Measurements from ENCODE around the gene PDAP1. TPM values are rescaled to one million over a fixed set of nuclear protein-coding genes. Genes with fewer than 3 reads are reported as not detected.

PDAP1 gene
- polyA plus RNA-seq, 2 of the 4 experiments (the other 2 are of a cell fraction) = 81.8 to 347 TPM

GRCh38 chr7:99392046-99392445 lies 16.4 kb downstream of the PDAP1 start:
- no peak overlapping the region for H3K4me2 ChIP-seq
- no peak for ATAC-seq
- H3K4me1 ChIP-seq = no peaks in the 10 kb centered on the region
- no peaks in the 10 kb centered on the region for H3K9me3 ChIP-seq
- no peak for DNase-seq (ENCODE audit: low read depth in 1 of 2, low spot score in 1 of 2)
- ChIA-PET POLR2A (interaction anchor here (0.8 kb wide), 1 partner anchor 17 kb away, joined by 3 read pairs; the partner anchor contains the start of gene BUD31), CTCF (interaction anchor here (0.8 to 1.2 kb wide), 3 partner anchors 14 to 352 kb away, joined by 3 to 4 read pairs (median 3); partner anchors contain the start of gene PDAP1)
- 97% methylated on average over 8 of the region's 8 CpGs for WGBS (ENCODE audit: missing lambda C conversion rate)
- TF ChIP-seq POLR2A (IDR thresholded peaks at IDR 0.05; ENCODE audit: low read length) (no peak), EHMT2 (IDR thresholded peaks at IDR 0.05; ENCODE audit: low read depth) (no peak), FOSL2 (IDR thresholded peaks at IDR 0.05) (no peak), FOSL2 (CRISPR knock-in tag; IDR thresholded peaks at IDR 0.05) (no peak), HES2 (IDR thresholded peaks at IDR 0.05) (no peak), TP53 (CRISPR knock-in tag; IDR thresholded peaks at IDR 0.05) (no peak), FOXS1 (CRISPR knock-in tag; IDR thresholded peaks at IDR 0.05) (no peak), HEYL (CRISPR knock-in tag; IDR thresholded peaks at IDR 0.05) (no peak), CHD2 (IDR thresholded peaks at IDR 0.05; ENCODE audit: low read length, partially characterized antibody) (no peak), FOSB (CRISPR knock-in tag; IDR thresholded peaks at IDR 0.05) (no peak), PHF8 (IDR thresholded peaks at IDR 0.05; ENCODE audit: borderline replicate concordance, low read depth) (no peak), RCOR1 (IDR thresholded peaks at IDR 0.05; ENCODE audit: low read depth, low read length) (no peak), NPAS2 (CRISPR knock-in tag; IDR thresholded peaks at IDR 0.05; ENCODE audit: borderline replicate concordance) (no peak), MAFK (IDR thresholded peaks at IDR 0.05; ENCODE audit: partially characterized antibody) (no peak), CBX8 (IDR thresholded peaks at IDR 0.05) (no peak), SMC3 (IDR thresholded peaks at IDR 0.05) (no peak)
- TF ChIP-seq, protein P1, sequence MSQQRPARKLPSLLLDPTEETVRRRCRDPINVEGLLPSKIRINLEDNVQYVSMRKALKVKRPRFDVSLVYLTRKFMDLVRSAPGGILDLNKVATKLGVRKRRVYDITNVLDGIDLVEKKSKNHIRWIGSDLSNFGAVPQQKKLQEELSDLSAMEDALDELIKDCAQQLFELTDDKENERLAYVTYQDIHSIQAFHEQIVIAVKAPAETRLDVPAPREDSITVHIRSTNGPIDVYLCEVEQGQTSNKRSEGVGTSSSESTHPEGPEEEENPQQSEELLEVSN (IDR thresholded peaks at IDR 0.05; ENCODE audit: borderline replicate concordance, low read depth) = no peak
- TF ChIP-seq, protein P2, sequence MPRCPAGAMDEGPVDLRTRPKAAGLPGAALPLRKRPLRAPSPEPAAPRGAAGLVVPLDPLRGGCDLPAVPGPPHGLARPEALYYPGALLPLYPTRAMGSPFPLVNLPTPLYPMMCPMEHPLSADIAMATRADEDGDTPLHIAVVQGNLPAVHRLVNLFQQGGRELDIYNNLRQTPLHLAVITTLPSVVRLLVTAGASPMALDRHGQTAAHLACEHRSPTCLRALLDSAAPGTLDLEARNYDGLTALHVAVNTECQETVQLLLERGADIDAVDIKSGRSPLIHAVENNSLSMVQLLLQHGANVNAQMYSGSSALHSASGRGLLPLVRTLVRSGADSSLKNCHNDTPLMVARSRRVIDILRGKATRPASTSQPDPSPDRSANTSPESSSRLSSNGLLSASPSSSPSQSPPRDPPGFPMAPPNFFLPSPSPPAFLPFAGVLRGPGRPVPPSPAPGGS (IDR thresholded peaks at IDR 0.05) = no peak
- TF ChIP-seq, protein P3, sequence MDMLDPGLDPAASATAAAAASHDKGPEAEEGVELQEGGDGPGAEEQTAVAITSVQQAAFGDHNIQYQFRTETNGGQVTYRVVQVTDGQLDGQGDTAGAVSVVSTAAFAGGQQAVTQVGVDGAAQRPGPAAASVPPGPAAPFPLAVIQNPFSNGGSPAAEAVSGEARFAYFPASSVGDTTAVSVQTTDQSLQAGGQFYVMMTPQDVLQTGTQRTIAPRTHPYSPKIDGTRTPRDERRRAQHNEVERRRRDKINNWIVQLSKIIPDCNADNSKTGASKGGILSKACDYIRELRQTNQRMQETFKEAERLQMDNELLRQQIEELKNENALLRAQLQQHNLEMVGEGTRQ (IDR thresholded peaks at IDR 0.05) = no peak
- TF ChIP-seq, protein P4, sequence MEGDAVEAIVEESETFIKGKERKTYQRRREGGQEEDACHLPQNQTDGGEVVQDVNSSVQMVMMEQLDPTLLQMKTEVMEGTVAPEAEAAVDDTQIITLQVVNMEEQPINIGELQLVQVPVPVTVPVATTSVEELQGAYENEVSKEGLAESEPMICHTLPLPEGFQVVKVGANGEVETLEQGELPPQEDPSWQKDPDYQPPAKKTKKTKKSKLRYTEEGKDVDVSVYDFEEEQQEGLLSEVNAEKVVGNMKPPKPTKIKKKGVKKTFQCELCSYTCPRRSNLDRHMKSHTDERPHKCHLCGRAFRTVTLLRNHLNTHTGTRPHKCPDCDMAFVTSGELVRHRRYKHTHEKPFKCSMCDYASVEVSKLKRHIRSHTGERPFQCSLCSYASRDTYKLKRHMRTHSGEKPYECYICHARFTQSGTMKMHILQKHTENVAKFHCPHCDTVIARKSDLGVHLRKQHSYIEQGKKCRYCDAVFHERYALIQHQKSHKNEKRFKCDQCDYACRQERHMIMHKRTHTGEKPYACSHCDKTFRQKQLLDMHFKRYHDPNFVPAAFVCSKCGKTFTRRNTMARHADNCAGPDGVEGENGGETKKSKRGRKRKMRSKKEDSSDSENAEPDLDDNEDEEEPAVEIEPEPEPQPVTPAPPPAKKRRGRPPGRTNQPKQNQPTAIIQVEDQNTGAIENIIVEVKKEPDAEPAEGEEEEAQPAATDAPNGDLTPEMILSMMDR (IDR thresholded peaks at IDR 0.05) = no peak
- FAIRE-seq = no peak
- H3K4me3 ChIP-seq = no peak overlapping the region
- H3K27ac ChIP-seq = no peak overlapping the region

GRCh38 chr7:99390941-99391602 lies 17.3 kb downstream of the PDAP1 start:
- ChIA-PET CTCF (interaction anchor here (1.2 kb wide), 1 partner anchor 25 kb away, joined by 3 read pairs; no protein-coding TSS in a partner anchor), POLR2A (no interaction called here)
- Histone ChIP-seq H3K27ac (no peak overlapping the region), H3K4me2 (no peak overlapping the region), H3K9me3 (no peaks in the 10 kb centered on the region), H3K4me3 (no peak overlapping the region), H3K4me1 (no peaks in the 10 kb centered on the region)
- TF ChIP-seq HOXB13 (CRISPR knock-in tag; IDR thresholded peaks at IDR 0.05; ENCODE audit: low read depth) = no peak
- TF ChIP-seq JUN (IDR thresholded peaks at IDR 0.05) = peak in 1 of 2 experiments; percentile 16; a peak in 1 of 5 replicates
- ATAC-seq (no peak), DNase-seq (ENCODE audit: low read depth in 1 of 2, low spot score in 1 of 2) (no peak), FAIRE-seq (no peak)
- WGBS (ENCODE audit: missing lambda C conversion rate) = 93% methylated on average over 23 of the region's 23 CpGs
